ENCODE data around the gene SGPL1.

The SGPL1 gene

DNA sequence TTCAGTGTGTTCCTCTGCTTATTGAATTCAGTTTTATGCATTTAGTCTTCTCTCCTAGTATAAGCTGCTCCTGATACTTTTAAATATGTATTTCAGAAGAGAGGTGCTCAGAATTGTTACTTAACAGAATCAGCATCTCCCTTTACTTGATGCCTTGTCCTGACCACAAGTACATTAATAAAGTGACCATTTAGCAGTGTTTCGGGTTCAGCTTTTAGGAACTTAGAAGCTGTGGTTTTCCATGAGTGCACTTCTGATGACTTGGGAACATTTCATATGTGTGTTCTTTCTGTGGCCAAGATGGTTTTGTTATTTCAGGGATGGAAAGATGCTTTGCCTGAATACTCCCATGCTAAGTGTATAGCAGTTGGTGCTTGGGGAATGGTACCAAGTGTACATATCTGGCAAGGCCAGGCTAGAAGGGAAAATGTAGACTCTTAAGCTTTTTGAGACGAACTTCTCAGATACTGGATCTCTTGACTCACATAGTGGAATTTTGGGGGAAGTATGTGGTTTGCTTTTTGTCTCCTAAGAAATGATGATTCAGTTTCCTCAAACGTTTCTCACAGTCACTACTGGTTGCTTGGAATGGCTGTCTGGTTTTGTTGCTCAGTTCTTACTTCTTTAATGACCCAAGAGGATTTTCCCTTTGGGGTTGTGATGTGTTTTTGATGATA, 17.2 kb downstream of the SGPL1 start:
- Mint-ChIP-seq H3K27ac (no peak overlapping the region), H3K36me3 (ENCODE audit: low read depth) (peaks cover 43% of the 10 kb centered on the region), H3K9me3 (no peaks in the 10 kb centered on the region), H3K27me3 (ENCODE audit: low read depth) (no peaks in the 10 kb centered on the region), H3K4me3 (no peak overlapping the region), H3K4me1 (peaks cover 51% of the 10 kb centered on the region)
- TF ChIP-seq, protein P1, sequence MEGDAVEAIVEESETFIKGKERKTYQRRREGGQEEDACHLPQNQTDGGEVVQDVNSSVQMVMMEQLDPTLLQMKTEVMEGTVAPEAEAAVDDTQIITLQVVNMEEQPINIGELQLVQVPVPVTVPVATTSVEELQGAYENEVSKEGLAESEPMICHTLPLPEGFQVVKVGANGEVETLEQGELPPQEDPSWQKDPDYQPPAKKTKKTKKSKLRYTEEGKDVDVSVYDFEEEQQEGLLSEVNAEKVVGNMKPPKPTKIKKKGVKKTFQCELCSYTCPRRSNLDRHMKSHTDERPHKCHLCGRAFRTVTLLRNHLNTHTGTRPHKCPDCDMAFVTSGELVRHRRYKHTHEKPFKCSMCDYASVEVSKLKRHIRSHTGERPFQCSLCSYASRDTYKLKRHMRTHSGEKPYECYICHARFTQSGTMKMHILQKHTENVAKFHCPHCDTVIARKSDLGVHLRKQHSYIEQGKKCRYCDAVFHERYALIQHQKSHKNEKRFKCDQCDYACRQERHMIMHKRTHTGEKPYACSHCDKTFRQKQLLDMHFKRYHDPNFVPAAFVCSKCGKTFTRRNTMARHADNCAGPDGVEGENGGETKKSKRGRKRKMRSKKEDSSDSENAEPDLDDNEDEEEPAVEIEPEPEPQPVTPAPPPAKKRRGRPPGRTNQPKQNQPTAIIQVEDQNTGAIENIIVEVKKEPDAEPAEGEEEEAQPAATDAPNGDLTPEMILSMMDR (IDR thresholded peaks at IDR 0.05; ENCODE audit: unreplicated experiment in 3 of 3): no peak

DNA sequence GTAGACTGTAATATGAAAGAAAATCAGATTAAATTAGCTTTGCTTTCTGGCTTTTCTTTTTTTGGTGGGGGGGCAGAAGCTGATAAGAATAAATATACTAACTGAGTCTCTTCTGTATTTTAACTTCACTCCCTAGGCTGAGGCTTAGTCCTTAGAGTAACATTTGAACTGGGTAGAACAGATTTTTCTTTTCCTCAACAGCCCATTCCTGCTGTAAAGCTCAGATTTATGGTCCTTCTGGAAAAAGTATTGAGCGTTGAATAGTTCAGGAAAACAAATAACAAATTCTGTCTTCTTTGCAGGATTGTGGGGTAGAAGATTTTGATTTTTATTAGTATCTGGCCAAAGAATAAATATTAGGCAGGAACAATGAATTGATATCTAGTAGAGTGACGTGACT, 17.9 kb downstream of the SGPL1 start:
- no peaks in the 10 kb centered on the region for H3K27me3 Mint-ChIP-seq (ENCODE audit: low read depth)
- H3K9me3 Mint-ChIP-seq: no peaks in the 10 kb centered on the region
- peak overlapping the region in 2 of 3 experiments; percentile 4 to 22 for H3K27ac Mint-ChIP-seq
- peaks cover 51% of the 10 kb centered on the region for H3K4me1 Mint-ChIP-seq
- TF ChIP-seq, protein P1 (IDR thresholded peaks at IDR 0.05; ENCODE audit: unreplicated experiment in 3 of 3): no peak
- no peak overlapping the region for H3K4me3 Mint-ChIP-seq
- peaks cover 49% of the 10 kb centered on the region for H3K36me3 Mint-ChIP-seq (ENCODE audit: low read depth)

DNA sequence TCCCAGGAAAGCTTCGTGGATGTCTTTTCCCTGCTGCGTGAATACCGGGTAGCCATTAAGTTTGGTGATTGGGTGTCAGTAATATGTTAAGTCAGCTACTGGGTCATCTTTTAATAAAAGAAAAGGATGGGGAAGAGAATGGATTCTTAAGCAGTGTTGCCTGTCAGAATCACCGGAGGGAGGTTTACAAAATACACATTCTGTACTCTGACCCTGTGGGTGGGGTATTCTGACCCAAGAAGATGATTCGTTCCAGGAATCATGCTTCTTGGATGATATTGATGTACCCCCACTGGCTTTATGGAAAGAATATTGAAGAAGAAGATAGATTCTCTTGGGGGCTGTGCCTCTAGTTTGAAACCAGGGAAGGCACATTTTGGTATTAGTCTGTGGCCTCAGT, 18.3 kb downstream of the SGPL1 start:
- Mint-ChIP-seq H3K4me1 (peaks cover 51% of the 10 kb centered on the region), H3K9me3 (no peaks in the 10 kb centered on the region), H3K27ac (peak overlapping the region in 1 of 3 experiments; percentile 22), H3K4me3 (no peak overlapping the region), H3K27me3 (ENCODE audit: low read depth) (no peaks in the 10 kb centered on the region), H3K36me3 (ENCODE audit: low read depth) (peaks cover 49% of the 10 kb centered on the region)
- TF ChIP-seq, protein P1 (IDR thresholded peaks at IDR 0.05; ENCODE audit: unreplicated experiment in 3 of 3): no peak

DNA sequence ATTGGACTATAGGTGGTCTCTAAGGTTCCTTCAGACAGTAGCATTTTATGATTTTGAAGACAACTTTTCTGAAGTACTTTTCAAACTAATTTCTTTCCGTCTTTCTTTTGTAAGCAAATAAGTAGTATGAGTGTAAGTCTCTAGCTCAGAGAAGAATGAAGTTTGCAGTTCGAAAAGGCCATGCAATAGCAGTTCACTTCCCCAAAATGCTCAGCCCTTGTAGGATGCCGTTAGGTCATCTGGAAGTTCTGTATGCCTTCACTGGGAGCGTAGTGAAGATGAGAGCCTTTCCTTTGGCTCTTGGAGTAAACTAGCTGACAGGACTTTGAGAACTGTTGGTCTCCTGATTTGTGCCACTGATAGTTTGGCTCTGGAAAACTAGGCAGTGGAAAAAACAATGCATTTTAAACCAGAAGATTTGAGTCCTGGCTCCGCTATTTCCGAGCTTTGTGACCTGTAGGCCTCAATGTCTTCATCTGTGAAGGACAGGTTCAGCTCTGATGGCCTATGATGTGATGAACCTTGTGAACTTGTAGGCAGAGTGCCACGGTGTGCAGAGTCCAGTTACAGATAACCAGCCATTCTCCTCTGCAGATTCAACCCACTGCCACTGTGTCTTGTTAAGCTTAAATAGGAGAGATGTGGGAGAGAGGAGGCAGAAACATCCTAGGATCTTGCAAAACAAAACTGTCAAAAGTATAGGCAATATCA, 18.8 kb downstream of the SGPL1 start:
- Mint-ChIP-seq H3K4me3 (no peak overlapping the region), H3K27ac (no peak overlapping the region), H3K36me3 (ENCODE audit: low read depth) (peaks cover 49% of the 10 kb centered on the region), H3K4me1 (peaks cover 45% of the 10 kb centered on the region), H3K27me3 (ENCODE audit: low read depth) (no peaks in the 10 kb centered on the region), H3K9me3 (no peaks in the 10 kb centered on the region)
- TF ChIP-seq, protein P1 (IDR thresholded peaks at IDR 0.05; ENCODE audit: unreplicated experiment in 3 of 3): no peak

DNA sequence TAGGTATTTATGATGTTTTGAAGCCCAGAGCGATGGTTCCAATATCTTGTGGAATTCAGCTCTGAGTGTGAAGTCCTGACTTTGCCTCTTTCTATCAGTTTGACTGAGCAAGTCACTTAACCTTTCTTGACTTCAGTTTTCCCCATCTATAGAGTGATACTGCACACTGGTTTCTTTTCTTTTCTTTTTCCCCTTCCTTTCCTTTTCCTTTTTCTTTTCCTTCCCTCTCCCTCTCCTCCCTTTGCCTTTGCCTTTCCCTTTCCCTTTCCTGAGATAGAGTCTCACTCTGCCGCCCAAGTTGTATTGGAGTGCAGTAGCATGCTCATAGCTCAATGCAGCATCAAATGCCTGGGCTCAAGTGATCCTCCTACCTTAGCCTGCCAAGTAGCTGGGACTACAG, 20.6 kb downstream of the SGPL1 start:
- TF ChIP-seq, protein P1 (IDR thresholded peaks at IDR 0.05; ENCODE audit: unreplicated experiment in 3 of 3): no peak
- H3K27me3 Mint-ChIP-seq (ENCODE audit: low read depth): no peaks in the 10 kb centered on the region
- peak overlapping the region in 2 of 3 experiments; percentile 43 to 49 for H3K27ac Mint-ChIP-seq
- H3K9me3 Mint-ChIP-seq: no peaks in the 10 kb centered on the region
- H3K4me1 Mint-ChIP-seq: peaks cover 31% of the 10 kb centered on the region
- no peak overlapping the region for H3K4me3 Mint-ChIP-seq
- peaks cover 50% of the 10 kb centered on the region for H3K36me3 Mint-ChIP-seq (ENCODE audit: low read depth)

All from nephron (organoid).